Midbrain (tissue), 1 donor: ENCODE results near the gene SCARF2.

Experiments used
- DNase-seq: peaks from one replicate; lab custom pipeline; 2025; lab: John Stamatoyannopoulos, UW

The SCARF2 gene

DNA sequence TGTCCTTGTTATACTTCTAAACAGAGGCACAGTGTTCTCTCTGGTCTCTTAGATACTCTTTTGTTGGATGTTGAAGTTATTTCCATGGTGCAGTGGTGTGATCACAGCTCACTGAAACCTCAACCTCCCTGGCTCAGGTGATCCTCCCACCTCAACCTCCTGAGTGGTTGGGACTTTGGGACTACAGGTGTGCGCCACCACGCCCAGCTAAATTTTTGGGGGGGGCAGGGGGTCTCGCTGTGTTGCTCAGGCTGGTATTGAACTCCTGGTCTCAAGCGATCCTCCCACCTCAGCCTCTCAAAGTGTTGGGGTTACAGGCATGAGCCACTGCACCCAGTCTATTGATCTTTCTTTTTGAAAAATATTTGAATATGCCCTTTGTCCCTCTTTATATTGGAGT lies 28.7 kb downstream of the SCARF2 start:
- DNase-seq: no peak

DNA sequence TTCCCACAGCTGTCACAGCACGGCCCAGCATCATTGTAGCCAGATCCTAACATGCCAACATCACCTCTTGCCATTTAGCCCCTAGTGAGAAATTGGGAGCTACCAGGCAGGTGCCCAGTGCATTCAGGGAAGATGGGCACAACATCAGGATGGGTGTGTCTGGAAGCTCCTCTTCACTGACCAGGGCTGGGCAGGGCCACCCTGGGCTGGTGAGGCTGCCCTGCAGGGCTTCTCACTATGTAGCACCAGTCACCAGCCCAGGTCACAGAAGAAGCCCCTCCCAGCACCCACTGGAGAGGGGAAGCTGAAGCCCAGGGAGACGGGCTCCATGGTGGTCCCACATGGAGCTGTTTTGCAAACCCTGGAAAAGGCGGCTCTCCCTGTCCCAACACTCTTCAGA lies 29.8 kb downstream of the SCARF2 start:
- DNase-seq: no peak

DNA sequence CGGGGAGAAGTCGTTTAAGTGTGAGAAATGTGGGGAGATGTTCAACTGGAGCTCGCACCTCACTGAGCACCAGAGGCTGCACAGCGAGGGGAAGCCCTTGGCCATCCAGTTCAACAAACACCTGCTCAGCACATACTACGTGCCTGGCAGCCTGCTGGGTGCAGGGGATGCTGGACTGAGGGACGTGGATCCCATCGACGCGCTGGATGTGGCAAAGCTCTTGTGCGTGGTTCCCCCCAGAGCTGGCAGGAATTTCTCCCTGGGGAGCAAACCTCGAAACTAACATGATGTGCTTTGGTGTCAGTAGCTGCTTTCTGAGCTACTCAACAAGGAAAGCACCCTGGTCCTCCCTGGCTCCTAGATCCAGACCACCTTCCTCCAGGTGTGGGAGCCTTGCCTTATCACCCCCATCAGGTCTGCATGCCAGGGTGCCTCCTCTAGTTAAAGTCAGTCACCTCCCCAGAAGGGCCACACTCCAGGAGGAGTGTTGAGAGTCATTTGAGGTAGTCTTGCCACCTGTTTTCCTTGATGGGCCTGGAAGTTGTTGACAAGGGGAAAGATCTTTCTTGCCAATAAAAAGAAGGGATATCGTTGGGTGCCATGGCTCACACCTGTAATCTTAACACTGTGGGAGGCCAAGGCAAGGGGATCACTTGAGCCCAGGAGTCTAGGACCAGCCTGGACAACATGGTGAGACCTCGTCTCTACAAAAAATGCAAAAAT lies 30.8 kb downstream of the SCARF2 start:
- no peak for DNase-seq

DNA sequence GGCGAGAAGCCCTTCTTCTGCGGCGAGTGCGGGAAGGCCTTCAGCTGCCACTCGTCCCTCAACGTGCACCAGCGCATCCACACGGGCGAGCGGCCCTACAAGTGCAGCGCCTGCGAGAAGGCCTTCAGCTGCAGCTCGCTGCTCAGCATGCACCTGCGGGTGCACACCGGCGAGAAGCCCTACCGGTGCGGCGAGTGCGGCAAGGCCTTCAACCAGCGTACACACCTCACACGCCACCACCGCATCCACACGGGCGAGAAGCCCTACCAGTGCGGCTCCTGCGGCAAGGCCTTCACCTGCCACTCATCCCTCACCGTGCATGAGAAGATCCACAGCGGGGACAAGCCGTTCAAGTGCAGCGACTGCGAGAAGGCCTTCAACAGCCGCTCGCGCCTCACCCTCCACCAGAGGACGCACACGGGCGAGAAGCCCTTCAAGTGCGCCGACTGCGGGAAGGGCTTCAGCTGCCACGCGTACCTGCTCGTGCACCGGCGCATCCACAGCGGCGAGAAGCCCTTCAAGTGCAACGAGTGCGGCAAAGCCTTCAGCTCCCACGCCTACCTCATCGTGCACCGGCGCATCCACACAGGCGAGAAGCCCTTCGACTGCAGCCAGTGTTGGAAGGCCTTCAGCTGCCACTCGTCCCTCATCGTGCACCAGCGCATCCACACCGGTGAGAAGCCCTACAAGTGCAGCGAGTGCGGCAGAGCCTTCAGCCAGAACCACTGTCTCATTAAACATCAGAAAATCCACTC lies 31.5 kb downstream of the SCARF2 start:
- DNase-seq: no peak

DNA sequence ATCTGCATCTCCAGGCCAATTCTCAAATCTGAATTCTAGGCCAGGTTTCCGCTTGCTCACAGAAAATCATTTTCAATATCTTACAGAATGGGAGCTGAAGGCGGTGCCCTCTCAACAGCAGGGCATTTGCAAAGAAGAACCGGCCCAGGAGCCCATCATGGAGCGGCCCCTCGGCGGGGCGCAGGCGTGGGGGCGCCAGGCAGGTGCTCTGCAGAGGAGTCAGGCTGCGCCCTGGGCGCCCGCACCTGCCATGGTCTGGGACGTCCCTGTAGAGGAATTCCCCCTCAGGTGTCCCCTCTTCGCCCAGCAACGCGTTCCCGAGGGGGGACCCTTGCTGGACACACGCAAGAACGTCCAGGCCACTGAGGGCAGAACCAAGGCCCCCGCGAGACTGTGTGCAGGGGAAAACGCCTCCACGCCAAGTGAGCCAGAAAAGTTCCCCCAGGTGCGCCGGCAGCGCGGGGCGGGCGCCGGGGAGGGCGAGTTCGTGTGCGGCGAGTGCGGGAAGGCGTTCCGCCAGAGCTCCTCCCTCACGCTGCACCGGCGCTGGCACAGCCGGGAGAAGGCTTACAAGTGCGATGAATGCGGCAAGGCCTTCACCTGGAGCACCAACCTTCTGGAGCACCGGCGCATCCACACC lies 32.2 kb downstream of the SCARF2 start:
- DNase-seq: no peak

DNA sequence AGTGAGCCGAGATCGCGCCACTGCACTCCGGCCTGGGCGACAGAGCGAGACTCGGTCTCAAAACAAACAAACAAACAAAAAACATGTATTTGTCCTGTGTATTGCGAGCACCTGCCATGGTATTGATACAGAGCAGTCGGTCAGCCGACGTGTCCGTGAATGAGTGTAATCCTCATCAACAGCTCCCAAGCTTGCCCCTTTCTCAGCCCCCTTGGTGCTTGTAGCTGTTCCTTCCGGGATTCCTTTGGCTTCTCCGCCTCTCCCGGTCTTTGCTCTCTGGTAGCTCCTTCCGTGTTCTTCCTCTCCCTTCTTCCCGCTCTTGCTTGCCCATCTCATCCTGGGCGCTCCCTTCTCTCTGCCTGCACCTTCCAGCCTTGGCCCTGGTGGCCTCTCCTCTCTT lies 32.7 kb downstream of the SCARF2 start:
- DNase-seq: no peak

DNA sequence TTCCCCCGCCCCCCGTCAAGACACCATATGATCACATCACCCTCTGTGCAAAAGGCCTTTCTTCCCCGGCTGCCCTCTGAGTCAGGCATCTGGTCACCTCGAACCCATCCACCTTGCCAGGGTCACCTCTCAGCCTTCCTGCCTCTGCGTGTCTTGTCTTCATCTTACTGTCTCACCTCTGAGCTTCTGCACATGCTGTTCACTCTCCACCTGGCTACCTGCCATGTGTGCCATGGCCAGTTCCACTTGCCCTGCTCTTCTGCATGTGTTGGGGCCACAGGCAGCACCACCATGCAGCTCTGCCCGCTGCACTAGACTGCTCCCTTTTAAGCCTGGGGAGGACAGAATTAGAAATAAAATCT lies 33.9 kb downstream of the SCARF2 start:
- DNase-seq: no peak

DNA sequence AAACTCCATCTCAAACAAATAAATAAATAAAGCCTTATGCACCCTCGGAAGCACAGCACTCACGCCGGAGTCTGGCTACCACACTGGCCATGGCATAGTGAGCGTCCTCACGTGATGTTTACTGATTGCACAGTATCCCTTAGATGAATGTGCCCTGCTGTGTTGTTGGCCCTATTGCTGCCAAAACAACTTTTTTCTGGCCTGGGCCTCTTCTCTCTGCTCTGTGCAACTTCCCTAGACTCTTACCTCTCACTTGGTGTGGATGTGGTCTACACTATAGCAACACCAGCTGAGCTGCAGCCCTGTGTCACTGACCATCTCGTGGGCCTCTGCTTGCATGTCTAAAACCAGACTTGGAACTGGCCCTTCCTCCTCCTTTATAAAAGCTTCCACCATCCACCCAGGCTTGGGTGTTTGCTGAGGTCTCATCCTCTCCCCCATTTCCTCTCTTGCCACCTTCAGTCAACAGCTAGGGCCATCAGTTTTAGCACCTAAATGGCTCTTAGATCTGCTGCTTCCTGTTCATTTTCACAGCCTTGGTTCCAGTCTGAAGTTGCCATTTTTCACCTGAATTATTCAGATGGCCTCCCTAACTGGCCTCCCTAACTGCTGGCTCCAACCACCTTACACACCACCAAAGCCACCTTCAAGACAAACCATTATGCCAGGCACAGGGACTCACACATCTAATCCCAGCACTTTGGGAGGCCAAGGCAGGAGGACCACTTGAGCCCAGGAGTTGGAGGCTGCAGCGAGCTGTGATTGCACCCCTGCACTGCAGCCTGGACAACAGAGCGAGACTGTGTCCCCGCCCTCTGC lies 34.5 kb downstream of the SCARF2 start:
- DNase-seq: no peak

DNA sequence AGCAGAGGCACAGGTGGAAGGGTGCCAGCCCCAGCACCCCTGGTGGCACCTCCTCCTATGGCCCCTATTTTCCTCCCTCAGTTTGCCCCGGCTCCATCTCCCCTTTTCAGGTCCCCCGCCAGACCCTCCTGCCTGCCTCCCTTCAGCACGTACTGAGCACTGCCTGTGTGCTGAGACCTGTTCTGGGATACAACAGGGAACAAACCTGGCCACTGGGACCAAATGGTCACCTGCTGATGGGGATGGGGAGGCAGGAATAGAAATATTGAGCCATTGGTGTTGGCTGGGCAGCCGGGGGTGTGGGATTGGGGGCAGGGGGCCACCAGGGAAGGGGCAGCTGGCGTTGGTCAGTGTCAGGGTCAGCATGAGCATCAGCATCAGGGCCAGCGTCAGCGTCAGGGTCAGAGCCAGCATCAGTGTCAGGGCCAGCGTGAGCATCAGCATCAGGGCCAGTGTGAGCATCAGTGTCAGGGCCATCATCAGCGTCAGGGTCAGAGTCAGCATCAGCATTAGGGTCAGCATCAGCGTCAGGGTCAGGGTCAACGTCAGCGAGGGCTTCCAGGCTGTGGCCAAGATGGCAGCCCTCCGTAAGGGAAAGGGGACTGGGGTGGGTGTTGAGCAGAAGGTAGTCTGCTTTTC lies 36.1 kb downstream of the SCARF2 start:
- no peak for DNase-seq

DNA sequence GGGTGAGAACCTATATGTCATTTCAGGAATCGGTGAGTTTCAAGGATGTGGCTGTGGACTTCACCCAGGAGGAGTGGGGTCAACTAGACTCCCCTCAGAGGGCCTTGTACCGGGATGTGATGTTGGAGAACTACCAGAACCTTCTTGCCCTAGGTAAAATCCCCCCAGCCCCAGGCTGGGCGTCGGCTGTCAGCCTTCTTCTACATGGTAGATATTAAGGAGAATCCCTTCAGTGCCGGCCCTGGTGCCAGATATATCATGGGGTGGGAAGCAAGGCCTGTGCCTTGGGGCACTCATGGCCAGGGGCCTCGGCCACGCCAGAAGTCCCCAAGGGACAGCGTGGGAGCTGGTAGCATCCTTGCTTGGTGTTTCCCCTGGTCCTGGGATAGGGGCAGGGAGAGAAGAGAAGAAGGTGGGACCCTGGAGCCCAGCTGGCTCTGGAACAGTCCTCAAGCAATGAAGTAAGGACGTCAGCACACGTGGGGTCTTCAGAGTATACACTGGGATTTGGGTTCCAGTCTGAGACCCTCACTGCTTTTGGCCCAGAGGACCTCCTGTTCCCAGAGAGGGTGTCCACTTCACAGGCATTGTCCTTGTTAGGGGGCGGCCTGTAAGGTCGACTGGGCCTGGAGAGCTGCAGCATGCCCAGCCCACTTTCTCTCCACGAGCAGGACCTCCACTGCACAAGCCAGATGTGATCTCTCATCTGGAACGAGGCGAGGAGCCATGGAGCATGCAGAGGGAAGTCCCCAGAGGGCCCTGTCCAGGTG lies 36.8 kb downstream of the SCARF2 start:
- DNase-seq: no peak

DNA sequence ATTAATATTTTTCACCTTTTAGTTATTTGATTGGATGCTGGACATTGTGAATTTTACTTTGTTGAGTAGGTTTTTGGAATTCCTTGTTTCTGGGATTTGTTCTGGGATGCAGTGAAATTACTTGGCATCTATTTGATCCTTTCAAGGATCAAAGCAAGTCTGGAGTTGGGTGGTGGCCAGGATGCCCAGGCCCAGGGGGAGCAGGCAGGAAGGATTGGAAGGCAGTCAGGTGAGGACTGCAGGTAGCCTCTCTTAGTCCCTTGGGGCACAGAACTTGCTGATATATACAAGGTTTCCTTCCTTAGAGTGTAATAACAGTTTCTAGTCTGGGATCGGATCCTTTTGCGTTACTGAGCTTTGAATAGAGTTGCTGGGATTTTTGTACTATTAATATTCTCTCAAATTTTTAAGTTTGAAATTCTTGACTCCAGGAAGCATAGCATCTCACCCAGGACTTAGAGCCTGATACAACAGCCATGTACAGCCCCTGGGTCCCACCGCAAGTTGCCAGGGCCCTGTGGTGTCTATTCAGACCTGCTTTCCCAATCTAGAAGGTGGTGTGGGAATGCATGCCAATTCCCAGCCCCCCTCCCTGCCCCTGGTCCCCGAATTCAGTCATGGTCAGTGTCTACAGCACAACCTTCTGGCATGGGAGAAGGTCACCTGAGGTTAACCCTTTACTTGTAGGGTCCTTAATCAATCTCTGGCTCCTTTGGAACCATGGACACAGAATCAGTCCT lies 37.6 kb downstream of the SCARF2 start:
- no peak for DNase-seq

DNA sequence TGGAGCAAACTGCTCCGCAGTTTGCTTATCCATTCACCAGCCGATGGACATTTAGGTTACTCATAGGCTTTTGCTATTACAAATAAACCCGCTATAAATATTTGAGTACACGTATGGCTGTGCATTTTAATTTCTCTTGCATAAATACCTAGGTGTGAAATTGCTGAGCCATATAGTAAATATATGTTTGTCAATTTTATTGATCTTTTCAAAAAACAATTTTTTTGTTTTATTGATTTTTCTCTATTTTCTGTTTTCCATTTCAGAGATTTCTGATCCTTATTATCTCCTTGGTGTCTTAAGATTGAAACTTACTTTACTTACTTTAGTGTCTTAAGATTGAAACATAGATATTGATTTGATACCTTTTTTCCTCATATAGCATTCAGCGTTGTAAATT lies 39.2 kb downstream of the SCARF2 start:
- no peak for DNase-seq

DNA sequence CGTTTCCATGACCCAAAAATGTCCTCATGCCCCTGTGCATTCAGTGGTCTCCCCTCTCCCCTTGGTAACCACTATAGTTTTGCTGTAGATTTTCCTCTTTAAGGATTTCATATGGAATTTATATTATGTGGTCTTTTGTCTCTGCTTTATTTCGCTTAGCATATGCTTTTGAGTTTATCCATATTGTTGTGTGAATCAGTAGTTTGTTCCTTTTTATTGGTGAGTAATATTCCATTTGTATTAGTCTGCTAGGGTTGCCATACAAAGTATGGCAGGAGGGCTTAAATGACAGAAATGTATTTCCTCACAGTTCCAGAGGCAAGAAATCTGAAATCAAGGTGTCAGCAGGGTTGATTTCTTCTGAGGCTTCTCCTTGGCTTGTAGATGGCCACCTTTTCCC lies 40.1 kb downstream of the SCARF2 start:
- no peak for DNase-seq

DNA sequence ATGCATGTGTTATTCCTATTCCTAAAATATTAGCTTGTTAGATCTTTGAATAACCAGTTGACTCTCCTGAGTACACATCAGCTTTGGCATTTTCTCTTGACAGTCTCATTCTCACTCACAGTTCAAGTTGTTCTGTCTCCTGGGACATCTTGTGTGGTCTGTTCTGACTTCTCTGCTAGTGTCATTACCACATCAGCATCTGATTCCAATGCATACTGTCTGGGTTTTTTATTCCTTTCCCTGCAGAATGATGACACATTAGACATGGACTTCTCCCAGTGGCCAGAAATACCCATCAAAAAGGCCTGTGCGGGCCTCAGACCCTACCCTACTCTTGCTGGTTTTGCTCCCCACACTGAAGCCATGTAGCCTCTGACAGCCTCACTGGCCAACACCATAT lies 41.0 kb downstream of the SCARF2 start:
- DNase-seq: no peak

DNA sequence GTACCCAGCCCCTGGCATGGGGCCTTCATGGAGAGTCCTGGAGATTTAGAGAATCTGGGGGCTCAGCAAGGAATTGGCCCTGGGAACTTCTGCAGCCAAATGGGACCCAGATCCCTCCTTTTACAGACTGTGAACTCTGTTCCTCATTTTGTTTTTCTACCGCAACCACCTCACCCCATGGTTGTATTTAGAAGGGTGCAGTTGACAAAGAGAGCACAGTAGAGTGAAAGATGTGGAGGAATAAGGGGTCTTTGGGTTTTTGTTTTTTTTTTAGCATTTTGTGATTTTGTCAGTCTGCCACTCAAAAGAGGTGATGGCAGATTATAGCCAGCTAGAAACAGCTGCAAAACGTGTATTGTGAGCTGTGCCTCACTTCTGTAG lies 41.7 kb downstream of the SCARF2 start:
- DNase-seq: no peak

DNA sequence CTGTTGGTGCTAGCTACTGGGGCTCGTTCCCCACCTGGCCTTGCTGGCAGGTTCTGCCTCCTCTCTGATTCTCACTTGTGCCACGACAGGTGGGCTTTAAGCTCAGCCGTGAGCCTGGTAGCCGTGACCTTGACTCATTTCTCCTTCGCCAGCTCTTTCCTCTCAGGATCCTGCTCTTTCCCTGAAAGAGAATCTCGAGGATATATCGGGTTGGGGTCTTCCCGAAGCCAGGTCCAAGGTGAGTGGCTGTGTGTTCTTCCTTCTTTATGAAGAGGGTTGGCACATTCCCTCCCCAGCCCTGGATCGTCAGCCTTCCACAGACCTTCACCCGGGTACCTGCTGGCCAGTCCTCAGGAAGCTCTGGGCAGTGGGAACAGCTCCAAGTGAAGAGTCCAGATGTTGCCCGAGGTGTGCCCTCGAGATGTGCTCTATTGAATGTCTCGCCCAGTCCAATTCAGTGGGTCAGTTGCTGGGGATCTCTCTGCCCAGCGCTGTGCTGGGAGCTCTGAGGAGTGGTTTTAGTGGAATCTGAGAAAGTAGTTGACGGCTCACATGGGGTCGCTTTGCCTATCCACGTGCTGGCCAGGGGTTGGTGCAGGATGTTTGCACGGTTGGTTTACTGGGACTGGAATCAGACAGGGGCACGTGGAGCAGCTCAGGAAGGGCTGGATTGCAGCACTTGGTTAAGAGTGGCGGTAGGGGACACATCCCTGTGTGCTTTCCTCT lies 42.3 kb downstream of the SCARF2 start:
- no peak for DNase-seq

DNA sequence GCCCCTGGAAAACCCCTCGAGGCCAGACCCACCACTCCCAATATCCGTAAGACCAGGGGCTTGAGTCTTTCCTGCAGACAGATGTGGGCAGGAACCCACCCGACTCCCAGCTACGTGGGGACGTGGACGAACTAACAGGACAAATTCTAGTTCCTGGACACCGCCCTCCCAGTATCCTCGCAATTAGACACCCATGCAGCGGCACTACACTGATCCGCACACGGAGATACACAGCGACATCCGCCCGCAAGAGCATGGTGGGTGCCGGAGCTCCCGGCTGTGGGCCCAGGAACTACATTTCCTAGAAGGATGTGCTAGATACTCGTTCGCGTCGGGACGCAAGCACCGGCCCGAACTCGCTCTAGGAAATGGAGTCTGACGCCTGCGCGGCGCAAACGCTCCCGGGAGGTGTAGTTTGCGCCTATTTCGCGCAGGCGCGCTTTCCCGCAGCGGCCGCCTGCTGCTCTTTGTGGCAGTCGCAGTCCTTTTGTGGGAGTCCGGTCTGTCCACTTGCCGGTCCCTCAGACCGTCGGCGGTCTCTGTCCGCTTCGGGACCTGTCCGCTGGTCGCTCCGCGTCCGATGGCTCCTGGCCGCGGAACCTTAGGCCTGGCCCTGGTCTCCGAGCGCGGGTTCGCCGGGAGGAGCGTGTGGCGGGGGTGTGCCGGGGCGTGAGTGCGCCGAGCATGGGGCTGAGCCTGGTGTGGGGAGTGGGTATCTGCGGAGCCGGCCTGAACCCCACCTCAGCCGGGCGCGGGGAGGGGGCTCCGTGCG lies 43.7 kb downstream of the SCARF2 start, which contains the start of gene ZNF74:
TSS of gene ZNF74 (plus strand) at position 447 of the 772 bp plus-strand sequence. CDS start 478 bp downstream, outside the sequence.
- DNase-seq: peak; percentile 94

DNA sequence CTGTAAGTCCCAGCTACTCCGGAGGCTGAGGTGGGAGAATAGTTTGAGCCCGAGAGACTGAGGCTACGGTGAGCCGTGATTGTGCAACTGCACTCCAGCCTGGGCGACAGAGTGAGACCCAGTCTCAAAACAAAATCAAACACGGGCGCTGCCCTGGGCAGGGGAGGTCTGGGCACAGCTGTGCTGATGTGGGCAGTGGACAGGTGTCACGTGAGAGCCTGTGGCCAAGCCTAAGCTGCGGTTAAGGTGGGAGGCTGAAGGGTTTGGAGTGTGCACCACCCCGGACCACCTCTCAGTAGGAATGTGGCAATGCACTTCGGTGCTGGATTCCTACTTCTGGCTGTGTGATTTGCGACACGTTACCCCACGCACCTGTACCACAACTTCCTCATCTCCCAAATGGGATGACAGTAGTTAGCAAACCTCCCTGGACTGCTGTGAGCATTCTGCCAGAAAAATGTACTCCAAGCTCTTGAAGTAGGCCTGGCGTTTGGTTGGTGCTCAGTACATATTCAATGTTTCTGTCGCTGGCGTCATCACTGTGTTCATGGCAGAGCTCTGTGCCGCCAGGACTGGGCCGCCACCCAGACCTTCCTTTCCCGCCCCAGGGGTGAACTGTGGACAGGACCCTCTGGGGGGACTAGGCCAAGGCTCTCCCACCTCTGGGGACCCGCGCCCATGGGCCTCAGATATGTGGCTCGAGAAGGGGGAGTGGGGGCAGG lies 44.5 kb downstream of the SCARF2 start:
- no peak for DNase-seq
